Umbilical cord (tissue), 2 donors: ENCODE measurements around the gene TIGAR. TPM values are rescaled to one million over a fixed set of nuclear protein-coding genes. Genes with fewer than 3 reads are reported as not detected.

ENCODE experiments used
- DNase-seq: peaks from one replicate; pipeline ENCODE4 v3.0.0-alpha.2; 2015; ENCODE audit warnings: low spot score
- total RNA-seq: library from RNA; depleted of rRNA; stranded (reverse); fragments of >200 nt; gene quantifications from one replicate; pipeline ENCODE4 v1.2.3, GENCODE V29; 2014; ENCODE audit warnings: low replicate concordance; ENCODE audit not compliant: insufficient read depth

TIGAR gene
- 6.3 TPM for total RNA-seq

DNA sequence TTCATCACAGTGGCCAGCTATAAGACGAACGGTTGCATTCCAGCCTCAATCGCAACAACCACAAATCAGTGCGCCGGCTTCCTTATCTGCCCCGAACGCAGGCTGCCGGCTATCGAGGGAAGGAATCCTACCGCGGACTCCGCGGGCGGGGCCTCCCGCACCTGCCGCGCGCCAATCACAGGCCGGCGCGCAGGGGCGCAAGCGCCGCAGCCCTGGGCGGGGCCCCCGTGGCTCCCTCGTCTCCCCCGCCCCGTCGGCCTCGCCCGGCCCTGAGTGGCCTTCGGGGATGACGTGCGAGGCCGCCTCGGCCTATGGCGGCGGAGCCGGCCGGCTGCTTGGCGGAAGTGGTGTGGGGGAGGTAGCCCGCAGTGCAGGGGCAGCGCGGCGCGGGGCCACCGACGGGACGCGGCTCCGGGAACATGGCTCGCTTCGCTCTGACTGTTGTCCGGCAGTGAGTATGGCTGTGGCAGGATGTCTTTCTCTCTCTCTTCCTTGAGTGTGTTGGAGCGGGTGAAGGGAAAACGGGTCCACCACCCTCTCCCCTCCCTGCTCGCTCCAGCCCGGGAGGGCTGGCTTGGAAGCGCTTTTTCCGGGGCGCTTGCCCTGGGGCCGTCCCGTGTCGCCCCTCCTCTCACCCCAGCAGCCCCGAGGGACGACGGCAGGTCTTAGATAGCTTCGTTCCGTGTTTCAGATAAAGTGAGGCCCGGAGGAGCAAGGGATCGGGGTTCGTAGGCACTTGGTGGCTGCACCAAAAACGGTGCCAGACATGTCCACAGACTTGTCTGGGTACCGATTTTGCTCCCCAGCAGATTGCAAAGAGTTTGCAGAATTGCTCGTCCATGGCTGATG lies at the start of gene TIGAR:
TIGAR (plus strand) TSS at position 361 of the 849 bp plus-strand sequence; CDS start at position 420, 59 bp downstream.
- peak; percentile 98 for DNase-seq

GRCh38 chr12:4271717-4272423 lies 49.1 kb upstream of the TIGAR start:
- peak; percentile 96 for DNase-seq

DNA sequence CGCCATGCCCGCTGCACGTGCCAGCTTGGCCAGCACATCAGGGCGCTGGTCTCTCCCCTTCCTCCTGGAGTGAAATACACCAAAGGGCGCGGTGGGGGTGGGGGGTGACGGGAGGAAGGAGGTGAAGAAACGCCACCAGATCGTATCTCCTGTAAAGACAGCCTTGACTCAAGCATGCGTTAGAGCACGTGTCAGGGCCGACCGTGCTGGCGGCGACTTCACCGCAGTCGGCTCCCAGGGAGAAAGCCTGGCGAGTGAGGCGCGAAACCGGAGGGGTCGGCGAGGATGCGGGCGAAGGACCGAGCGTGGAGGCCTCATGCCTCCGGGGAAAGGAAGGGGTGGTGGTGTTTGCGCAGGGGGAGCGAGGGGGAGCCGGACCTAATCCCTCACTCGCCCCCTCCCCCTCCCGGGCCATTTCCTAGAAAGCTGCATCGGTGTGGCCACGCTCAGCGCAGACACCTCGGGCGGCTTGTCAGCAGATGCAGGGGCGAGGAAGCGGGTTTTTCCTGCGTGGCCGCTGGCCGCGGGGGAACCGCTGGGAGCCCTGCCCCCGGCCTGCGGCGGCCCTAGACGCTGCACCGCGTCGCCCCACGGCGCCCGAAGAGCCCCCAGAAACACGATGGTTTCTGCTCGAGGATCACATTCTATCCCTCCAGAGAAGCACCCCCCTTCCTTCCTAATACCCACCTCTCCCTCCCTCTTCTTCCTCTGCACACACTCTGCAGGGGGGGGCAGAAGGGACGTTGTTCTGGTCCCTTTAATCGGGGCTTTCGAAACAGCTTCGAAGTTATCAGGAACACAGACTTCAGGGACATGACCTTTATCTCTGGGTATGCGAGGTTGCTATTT lies 48.4 kb upstream of the TIGAR start:
- peak; percentile 73 for DNase-seq

DNA sequence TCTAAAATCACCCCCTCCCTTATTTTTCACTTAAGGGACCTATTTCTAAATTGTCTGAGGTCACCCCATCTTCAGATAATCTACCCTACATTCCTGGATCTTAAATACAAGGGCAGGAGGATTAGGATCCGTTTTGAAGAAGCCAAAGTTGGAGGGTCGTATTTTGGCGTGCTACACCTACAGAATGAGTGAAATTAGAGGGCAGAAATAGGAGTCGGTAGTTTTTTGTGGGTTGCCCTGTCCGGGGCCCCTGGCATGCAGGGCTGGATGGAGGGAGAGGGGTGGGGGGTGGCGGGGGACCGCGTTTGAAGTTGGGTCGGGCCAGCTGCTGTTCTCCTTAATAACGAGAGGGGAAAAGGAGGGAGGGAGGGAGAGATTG lies 47.8 kb upstream of the TIGAR start:
- DNase-seq = no peak

GRCh38 chr12:4273652-4274395 lies 47.2 kb upstream of the TIGAR start, which contains the start of gene CCND2:
Gene CCND2 (plus strand): TSS chr12:4273762. CDS start chr12:4274041, 279 bp downstream.
- peak; percentile 98 for DNase-seq

DNA sequence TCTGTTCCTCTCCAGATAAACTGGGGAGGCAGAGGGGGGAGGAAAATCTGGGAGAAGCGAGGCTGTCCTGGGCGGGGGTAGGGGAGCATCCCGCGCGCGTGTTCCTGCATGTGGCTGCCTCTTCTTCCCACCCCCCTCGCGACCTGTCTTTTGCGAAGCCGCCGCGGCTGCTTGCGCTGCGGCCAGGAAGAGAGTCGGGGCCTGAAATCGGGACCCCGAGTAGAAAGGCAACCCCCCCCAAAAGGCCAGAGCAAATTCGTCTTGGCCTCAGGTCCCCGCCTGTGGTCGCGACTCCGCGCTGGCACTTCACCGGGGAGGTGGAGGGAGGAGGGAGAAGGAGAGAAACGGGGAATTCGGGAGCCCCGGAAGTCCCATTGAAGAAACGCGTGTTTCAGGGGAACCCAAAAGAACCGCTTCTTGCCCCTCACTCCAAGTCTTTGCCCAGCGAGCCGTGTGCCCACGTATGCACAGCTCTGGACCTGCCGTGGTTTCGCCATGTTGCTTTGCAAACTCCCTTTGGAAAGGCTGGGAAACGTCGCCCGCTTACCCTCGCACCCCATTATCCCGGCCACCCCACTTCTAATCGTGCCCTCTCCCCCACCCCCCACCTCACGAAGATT lies 46.5 kb upstream of the TIGAR start:
- no peak for DNase-seq

- peak; percentile 53 for DNase-seq
Measured at GRCh38 chr12:4275016-4275869, 45.8 kb upstream of the TIGAR start.

GRCh38 chr12:4275870-4276301 lies 45.1 kb upstream of the TIGAR start:
- peak; percentile 63 for DNase-seq

DNA sequence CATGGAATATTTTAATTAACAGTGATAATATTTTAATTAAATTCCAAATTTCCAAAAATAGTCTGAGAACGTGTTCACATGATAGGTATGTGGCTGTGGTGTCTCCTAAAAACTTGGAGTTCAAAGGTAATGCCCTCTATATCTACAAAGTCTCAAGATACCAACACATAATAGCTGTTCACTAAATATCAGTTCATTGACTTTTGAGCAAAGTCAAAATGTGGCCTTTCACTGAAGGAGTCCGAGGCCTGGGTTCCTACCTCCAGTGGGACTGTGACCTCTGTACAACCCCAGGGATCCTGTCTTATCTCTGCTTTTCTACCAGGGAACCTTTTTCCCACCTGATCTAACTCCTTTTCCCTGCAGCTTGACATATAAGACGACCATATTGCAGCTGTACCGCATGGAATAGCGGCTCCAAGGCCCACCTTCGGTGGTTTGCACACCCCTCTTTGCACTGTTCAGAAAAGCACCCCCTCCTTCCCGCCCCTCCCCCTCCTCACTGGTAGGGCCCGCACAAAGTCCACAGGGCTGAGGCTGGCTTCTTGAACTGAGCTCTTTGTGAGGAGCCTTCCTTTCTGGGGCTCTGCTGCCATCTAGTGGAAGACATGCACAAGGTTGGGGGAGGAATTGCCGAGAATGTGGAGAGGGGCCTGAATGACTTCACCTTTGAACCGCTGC lies 44.3 kb upstream of the TIGAR start:
- DNase-seq = peak; percentile 98

DNA sequence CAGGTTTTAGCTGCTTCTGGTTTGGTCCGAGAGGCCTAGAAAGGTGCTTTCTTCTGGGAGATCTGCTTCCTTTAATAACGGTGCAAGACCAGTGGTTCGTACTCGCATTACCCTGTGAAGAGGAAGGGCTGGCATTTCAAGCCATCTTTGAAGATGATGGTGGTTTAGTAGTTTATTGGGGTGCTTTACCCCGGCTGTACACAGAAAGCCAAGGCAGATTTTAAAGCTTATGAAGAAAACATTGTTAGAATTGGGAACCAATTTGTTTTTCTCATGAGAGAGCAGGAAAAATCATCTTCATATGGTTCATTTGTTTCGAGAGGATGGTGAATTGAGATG lies 43.8 kb upstream of the TIGAR start:
- DNase-seq = no peak

GRCh38 chr12:4277857-4278256 lies 43.2 kb upstream of the TIGAR start:
- DNase-seq = no peak

GRCh38 chr12:4278329-4279197 lies 42.5 kb upstream of the TIGAR start:
- DNase-seq = peak; percentile 60

DNA sequence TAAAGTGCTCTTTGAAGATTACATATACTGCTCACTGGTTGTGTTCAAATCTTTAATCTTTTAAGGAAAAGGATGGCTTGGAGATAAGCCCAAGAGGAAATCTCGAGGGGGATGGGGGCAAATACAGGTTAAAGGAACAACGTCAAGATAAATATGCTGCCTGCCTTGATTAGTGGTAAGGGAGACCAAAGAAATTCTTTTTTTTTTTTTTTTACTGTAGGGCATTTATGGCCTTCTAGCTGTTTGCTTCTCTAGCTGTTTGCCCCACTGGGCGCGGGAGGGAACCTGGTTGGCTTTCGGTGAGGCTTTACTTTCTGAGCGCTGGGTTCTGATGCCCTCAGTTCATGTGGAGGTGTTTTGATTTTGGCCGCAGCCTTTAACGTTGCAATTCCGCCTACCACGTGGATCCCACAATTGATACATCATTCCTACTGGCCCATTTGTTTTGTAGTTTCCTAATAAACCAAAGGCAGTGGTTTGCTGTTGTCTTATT lies 41.8 kb upstream of the TIGAR start:
- DNase-seq = no peak

DNA sequence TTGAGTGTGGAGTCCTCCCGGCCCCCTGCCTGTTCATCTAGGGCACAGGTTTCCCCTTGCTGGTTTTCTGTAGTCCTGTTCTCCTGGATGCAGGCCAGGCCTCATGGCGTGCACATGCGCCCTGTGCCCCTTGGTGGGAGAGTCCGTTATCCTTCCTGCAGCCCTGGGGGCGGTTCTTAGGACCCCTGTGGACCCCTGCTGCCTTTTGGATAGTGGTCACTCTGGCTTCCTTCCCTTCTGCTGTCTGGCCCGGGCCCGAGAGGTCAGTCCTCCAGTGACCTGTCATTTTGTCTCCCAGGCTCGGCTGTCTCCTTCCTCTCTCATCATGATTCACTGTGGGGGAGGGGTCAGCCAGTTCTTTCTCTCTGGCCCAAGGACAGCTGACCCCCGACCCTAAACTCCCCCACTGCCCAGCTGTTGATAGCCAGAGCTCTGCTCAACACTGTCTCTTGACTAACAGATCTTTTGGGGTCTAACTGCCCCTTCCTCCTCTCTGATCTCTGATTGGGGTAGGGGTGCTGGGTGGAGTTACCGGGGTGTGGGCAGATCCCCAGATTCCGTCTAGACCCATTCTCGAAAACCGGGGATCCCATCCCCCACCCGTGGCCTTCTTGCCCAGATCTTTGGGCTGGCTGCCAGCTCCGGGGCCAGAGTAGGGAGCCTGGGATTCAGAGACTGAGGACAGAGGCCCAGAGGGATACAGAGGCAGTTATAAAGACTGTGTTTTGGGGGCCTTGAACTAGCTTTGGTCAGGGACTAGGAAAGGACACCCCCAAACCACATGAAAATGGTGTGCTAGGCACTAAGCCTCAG lies 40.5 kb upstream of the TIGAR start:
- peak; percentile 80 for DNase-seq

- DNase-seq = no peak
Measured at GRCh38 chr12:4281173-4281654, 39.8 kb upstream of the TIGAR start.

GRCh38 chr12:4282103-4282891 lies 38.7 kb upstream of the TIGAR start:
- no peak for DNase-seq
